Stimulated activated CD8-positive, alpha-beta memory T cell treated with anti-CD3 and anti-CD28 coated beads, Interleukin-15, amount 100 ng/mL, for 24 hours (primary cell): ENCODE data around the gene RCSD1.
"Not testable (repeated sequence)": the region's sequence is repeated elsewhere in the genome, so short reads cannot be mapped to it uniquely, and the experiment has no call there.

ENCODE experiments used
- DNase-seq: peaks from one replicate; pipeline ENCODE4 v3.0.0-alpha.2; 2020; ENCODE audit warnings: low read depth

RCSD1 gene

GRCh38 chr1:167717351-167717750 lies 87.3 kb downstream of the RCSD1 start:
- DNase-seq: no peak

- no peak for DNase-seq
Observed at GRCh38 chr1:167718914-167719691, 89.1 kb downstream of the RCSD1 start.

GRCh38 chr1:167719715-167720421 lies 89.8 kb downstream of the RCSD1 start:
- DNase-seq: not testable (repeated sequence)

- DNase-seq: no peak
Observed at GRCh38 chr1:167720965-167721616, 91.1 kb downstream of the RCSD1 start.

- DNase-seq: peak; percentile 85
Observed at GRCh38 chr1:167721617-167722151, 91.7 kb downstream of the RCSD1 start, which contains the start of gene MPZL1. Gene MPZL1, plus strand, starts transcription at chr1:167721982. Its CDS starts 170 bp downstream, at chr1:167722152.

- no peak for DNase-seq
Observed at GRCh38 chr1:167722152-167722869, 92.3 kb downstream of the RCSD1 start.

GRCh38 chr1:167722870-167723251 lies 92.8 kb downstream of the RCSD1 start:
- no peak for DNase-seq

- no peak for DNase-seq
Observed at GRCh38 chr1:167723707-167724323, 93.8 kb downstream of the RCSD1 start.

GRCh38 chr1:167726008-167726407 lies 96.0 kb downstream of the RCSD1 start:
- no peak for DNase-seq

- no peak for DNase-seq
Observed at GRCh38 chr1:167728818-167729410, 98.9 kb downstream of the RCSD1 start.

GRCh38 chr1:167734227-167734626 lies 104.2 kb downstream of the RCSD1 start:
- DNase-seq: no peak

- DNase-seq: no peak
Observed at GRCh38 chr1:167734841-167735240, 104.8 kb downstream of the RCSD1 start.

- DNase-seq: no peak
Observed at GRCh38 chr1:167737169-167737568, 107.1 kb downstream of the RCSD1 start.

- DNase-seq: no peak
Observed at GRCh38 chr1:167738158-167738557, 108.1 kb downstream of the RCSD1 start.

- DNase-seq: no peak
Observed at GRCh38 chr1:167739752-167740151, 109.7 kb downstream of the RCSD1 start.

GRCh38 chr1:167741103-167741502 lies 111.1 kb downstream of the RCSD1 start:
- DNase-seq: not testable (repeated sequence)

GRCh38 chr1:167742392-167743057 lies 112.5 kb downstream of the RCSD1 start:
- DNase-seq: not testable (repeated sequence)

GRCh38 chr1:167744901-167745300 lies 114.9 kb downstream of the RCSD1 start:
- DNase-seq: no peak

GRCh38 chr1:167746013-167746672 lies 116.1 kb downstream of the RCSD1 start:
- no peak for DNase-seq
